HG03064 (cell line): ENCODE data around the gene GJB1.
A peak's percentile ranks its signal among the peaks of the same experiment; 100 is the strongest.
"Not testable (repeated sequence)": the region's sequence is repeated elsewhere in the genome, so short reads cannot be mapped to it uniquely, and the experiment has no call there.

ENCODE experiments used
- ATAC-seq: cut with Tn5 transposase; IDR thresholded peaks from one replicate; pipeline ENCODE4 v1.9.1; 2021; ENCODE audit warnings: low read depth; ENCODE audit not compliant: unreplicated experiment

Gene GJB1

DNA sequence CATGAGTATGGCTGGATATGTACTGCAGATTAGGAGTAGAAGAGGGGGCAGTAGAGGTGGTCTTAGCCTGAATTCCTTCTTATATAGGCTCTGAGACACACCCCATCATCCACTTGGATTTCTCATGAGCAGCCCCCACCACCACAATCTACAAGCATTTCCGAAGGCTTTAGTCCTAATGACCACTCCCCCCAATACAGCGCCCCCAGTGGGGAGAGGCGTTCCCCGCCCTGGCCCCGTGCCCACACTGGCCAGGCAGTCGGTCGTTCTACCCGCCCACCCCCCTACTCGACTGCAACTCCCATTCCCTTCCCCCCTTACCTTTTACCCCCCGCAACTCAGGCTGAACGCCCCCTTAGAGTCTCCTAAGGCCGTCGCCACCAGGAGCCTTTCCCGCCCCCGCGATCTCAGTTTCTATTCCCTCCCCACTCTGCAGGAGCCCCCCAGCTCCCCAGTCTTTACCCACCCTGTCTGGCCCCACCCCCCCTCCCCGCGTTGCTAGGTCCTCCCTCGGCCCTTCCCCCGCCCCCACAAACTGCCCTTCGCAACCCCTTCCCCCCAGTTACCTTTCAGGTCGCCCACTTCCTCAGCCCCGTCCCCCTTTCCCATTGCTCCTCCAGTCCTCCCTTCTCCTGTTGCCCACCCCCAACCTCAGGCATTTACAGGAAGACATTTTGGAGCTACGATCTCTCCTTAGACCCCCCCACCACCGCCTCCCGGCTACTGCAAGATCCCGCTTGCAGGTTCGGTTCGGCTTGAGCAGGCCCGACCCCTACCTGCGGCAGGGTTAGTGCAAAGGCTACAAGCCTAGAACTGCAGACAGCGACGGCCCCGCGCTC lies 30.4 kb downstream of the GJB1 start:
- no peak for ATAC-seq

DNA sequence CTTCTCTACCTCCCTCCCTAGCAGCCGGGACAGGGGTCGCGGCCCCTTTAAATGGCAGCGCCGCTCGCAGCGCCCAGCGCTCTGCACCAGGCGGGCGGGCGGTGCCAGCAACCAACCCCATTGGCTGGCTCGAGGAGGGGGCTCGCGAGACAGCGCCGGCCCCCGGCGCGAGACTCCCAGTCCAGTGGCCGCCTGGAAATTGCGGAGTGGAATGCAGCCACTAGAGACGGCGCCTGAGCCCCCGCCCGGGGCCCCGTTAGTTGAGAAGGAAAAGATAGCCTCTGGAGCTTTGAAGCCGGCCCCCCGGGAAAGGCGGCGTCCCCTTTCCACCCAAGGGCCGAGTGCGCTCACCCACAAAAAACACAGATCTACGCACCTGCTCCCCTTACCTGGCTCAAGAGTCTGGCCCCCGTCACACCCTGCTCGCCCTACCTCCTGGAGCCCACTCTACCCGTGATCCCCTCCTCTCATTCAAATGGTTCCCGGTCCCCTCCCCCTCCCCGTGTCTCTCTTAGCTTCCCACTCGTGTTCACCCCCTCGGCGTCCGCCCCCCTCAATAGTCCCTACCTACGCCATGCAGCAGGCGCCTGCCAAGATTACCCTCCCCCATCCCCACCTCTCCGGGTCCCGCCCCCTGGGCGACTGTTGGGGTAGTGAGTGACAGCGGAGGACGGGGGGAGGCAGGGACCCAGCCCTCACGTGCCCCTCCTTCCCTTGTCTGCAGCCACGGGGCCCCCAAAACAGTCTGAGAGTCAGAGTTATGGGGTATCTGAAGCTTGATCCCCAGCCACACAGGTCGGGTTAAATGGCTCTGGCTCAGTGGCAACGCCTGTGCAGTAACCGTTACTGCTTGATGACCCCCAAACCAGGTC lies 31.3 kb downstream of the GJB1 start, which contains the start of gene ZMYM3:
ZMYM3 (minus strand) TSS at position 49 of the 872 bp plus-strand sequence. CDS start 885 bp downstream, outside the sequence.
- ATAC-seq = peak; percentile 74

DNA sequence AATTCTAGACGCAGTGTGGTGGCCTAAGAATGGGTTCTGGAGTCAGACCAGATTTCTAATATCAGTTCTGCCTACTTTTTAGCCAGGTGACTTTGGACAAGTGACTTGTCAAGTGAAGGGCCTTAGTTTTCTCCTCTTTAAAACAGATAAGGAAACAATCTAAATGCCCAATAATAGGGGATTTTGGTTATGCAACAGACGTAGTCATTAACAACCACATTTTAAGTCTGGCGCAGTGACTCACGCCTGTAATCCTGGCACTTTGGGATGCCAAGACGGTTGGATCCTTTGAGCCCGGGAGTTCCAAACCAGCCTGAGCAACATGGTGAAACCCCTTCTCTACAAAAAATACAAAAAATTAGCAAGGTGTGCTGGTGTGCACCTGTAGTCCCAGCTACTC lies 33.0 kb downstream of the GJB1 start:
- ATAC-seq = no peak

DNA sequence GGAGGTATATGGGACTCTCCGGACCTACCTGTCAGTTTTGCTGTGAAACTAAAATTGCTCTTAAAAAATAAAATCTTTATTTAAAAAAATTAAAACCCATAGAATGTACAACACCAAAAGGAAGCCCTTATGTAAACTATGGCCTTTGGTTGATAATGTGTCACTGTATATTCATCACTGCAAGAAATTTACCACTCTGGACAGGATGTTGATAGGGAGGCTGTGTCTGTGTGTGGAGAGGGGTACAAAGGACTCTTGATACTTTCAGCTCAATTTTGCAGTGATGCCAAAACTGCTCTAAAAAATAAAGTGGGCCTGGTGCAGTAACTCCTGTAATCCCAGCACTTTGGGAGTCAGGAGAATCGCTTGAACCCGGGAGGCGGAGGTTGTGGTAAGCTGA lies 33.8 kb downstream of the GJB1 start:
- ATAC-seq = no peak

DNA sequence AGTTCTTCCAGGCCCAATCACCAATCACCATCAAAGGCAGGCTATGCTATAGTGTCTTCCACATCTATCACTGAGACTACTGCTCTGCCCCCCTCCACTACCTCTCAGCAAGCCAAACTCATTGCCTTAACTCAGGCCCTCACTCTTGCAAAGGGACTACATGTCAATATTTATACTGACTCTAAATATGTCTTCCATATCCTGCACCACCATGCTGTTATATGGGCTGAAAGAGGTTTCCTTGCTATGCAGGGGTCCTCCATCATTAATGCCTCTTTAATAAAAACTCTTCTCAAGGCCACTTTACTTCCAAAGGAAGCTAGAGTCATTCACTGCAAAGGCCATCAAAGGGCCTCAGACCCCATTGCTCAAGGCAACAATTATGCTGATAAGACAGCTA lies 45.6 kb downstream of the GJB1 start:
- ATAC-seq = not testable (repeated sequence)

DNA sequence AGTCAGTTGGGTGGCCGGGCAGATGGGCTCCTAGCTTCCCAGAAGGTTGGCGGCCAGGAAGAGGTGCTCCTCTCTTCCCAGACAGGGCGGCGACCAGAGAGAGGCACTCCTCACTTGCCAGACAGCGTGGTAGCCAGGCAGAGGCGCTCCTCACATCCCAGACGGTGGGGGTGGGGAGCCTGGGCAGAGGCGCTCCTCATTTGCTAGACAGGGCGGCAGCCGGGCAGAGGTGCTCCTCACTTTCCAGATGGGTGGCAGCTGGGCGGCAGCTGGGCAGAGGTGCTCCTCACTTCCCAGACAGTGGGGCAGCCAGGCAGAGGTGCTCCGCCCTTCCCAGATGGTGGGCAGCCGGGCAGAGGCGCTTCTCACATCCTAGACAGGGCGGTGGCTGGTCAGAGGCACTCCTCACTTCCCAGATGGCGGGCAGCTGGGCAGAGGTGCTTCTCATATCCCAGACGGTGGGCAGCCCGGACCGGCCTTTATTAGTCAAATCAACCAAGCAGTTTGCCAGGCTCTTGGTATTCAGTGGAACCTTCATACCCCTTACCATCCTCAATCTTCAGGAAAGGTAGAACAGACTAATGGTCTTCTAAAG lies 46.9 kb downstream of the GJB1 start:
- ATAC-seq = no peak

DNA sequence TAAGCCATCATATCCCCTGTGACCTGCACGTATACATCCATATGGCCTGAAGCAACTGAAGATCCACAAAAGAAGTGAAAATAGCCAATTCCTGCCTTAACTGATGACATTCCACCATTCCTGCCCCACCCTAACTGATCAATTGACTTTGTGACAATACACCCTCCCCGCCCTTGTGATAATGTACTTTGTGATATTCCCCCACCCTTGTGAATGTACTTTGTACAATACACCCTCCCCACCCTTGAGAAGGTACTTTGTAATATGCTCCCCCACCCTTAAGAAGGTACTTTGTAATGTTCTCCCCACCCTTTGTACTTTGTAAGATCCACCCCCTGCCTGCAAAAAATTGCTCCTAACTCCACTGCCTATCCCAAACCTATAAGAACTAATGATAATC lies 49.3 kb downstream of the GJB1 start:
- ATAC-seq = not testable (repeated sequence)
